ENCODE results near the gene ERC2.

GRCh38 chr3:55796533-55796932 is 671.7 kb downstream of the ERC2 start:
- no peak for TF ChIP-seq GATA2 (IDR thresholded peaks at IDR 0.05; ENCODE audit: low read depth, low read length)
- TF ChIP-seq GATA3 (IDR thresholded peaks at IDR 0.05; ENCODE audit: low read depth, low read length): no peak

Data from SH-SY5Y (cell line).